ENCODE data around the gene MSI2.

DNA sequence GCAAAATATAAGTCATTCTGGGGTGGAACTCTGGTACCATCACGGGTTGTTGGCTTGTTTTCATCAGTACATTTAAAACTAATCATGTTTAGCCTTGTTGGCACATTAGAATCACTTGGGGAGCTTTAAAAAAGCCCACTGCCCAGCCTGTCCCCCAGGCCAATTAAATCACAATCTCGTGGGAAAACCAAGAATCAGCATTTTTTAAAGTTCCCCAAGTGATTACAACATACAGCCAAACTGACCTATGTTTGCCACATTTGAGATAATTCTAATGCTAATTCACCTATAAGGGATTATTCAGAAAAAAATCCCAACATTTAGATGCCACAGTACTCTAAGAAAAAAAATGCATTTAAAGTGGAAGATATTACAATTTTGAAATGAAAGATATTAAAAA lies 8.4 kb upstream of the MSI2 start:
- TF ChIP-seq CTCF (IDR thresholded peaks at IDR 0.05; ENCODE audit: insufficient read depth, low read length, poor library complexity, severe bottlenecking): no peak
- no peak for TF ChIP-seq EZH2phosphoT487 (conservative IDR thresholded peaks at IDR 0.05; ENCODE audit: low read length)

All from SU-DHL-6 (cell line).